Prostate gland (tissue), 2 donors: ENCODE data around the gene PIWIL1.

ENCODE experiments used
- POLR2A ChIP-seq: fragments of 450-650 bp; IDR thresholded peaks from one replicate; pipeline ENCODE4 v1.6.1; 2016; ENCODE audit warnings: antibody characterized with exemption, mild to moderate bottlenecking
- TF ChIP-seq, protein P1 (sequence below), 4 experiments: fragments of 200-600 bp in 2 of 4; fragments of 450-650 bp in 2 of 4; sonication (generic) in 2 of 4; IDR thresholded peaks; 1 replicate in 3 of 4; 2 replicates in 1 of 4; pipeline ENCODE4 v1.5.1; 2016 to 2019; ENCODE audit warnings: antibody characterized with exemption in 4 of 4, mild to moderate bottlenecking in 2 of 4, moderate library complexity in 2 of 4

DNA sequence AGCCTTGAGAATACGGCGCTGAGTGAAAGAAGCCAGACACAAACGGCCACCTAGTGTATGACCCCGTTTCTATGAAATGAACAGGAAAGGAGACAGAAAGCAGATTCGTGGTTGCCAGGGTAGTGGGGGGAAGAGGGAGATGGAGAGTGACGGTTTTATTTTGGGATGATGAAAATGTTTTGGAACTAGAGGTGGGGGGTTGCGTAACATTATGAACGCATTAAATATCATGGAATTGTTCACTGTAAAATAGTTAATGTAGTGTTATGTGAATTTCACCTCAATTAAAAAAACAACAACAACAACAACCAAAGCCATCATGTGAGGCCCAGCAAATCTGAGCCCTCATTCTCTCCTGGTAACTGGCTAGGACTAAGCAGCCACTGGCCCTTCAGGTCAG, 3.3 kb upstream of the PIWIL1 start:
- TF ChIP-seq, protein P1, sequence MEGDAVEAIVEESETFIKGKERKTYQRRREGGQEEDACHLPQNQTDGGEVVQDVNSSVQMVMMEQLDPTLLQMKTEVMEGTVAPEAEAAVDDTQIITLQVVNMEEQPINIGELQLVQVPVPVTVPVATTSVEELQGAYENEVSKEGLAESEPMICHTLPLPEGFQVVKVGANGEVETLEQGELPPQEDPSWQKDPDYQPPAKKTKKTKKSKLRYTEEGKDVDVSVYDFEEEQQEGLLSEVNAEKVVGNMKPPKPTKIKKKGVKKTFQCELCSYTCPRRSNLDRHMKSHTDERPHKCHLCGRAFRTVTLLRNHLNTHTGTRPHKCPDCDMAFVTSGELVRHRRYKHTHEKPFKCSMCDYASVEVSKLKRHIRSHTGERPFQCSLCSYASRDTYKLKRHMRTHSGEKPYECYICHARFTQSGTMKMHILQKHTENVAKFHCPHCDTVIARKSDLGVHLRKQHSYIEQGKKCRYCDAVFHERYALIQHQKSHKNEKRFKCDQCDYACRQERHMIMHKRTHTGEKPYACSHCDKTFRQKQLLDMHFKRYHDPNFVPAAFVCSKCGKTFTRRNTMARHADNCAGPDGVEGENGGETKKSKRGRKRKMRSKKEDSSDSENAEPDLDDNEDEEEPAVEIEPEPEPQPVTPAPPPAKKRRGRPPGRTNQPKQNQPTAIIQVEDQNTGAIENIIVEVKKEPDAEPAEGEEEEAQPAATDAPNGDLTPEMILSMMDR (IDR thresholded peaks at IDR 0.05) = no peak
- no peak for TF ChIP-seq POLR2A
